Measurements from ENCODE around the gene TMEM233. TPM values are rescaled to one million over a fixed set of nuclear protein-coding genes. Genes with fewer than 3 reads are reported as not detected.

Gene TMEM233
- total and polyA plus RNA-seq, 2 of the 8 experiments (the other 6 are each of a cell fraction or from before 2014, with no cell fraction given), result 0.09 TPM

DNA sequence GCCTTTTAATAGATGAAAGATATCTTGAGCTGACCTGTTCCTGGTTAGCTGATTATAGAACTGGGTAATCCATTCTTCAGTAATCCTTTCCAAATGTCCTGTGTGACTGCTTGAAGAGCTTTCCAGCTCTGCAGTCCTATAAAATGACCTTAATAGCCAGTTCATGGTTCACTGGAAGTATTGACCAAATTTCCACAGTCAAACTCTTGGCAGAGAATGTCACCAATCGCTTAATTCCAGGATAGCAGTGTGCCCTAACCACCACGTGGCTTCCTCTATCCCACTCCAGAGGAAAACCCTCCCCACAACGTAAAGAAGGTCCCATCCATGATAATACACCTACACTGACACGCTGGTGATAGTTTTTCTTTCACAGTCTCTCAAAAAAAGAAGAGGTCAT is 91.8 kb downstream of the TMEM233 start:
- H3K9ac ChIP-seq (replicated peaks in 1 of 4; ENCODE audit: extremely low read depth in 1 of 4, low read depth in 3 of 4, low read length in 3 of 4), result no peak overlapping the region
- ChIA-PET POLR2A (ENCODE audit: partially characterized antibody) (interaction anchor here (0.6 to 1.5 kb wide), 2 partner anchors 9 to 101 kb away, joined by 3 to 6 read pairs; no protein-coding TSS in a partner anchor), CTCF (ENCODE audit: partially characterized antibody) (interaction anchor here (0.6 kb wide), 1 partner anchor 155 kb away, joined by 3 read pairs; no protein-coding TSS in a partner anchor)
- no peak overlapping the region for H2BK5ac ChIP-seq (ENCODE audit: low read depth, low read length)
- H3K4me3 ChIP-seq (ENCODE audit: extremely low read depth in 1 of 4, insufficient read depth in 2 of 4, low read depth in 3 of 4, low read length in 4 of 4), result no peak overlapping the region
- no peak overlapping the region for H3K18ac ChIP-seq (ENCODE audit: extremely low read depth, low read length)
- no peak overlapping the region for H4K5ac ChIP-seq (ENCODE audit: insufficient read length, low read depth, low read length)
- H3K36me3 ChIP-seq (ENCODE audit: control insufficient read depth in 2 of 4, insufficient read depth in 4 of 4, low read length in 3 of 4), result peaks cover 6 to 34% (median 20%) of the 10 kb centered on the region in 4 experiments
- no peak overlapping the region for H3K56ac ChIP-seq (replicated peaks; ENCODE audit: insufficient read length, low read depth, low read length)
- H2AFZ ChIP-seq (ENCODE audit: low read length), result no peak overlapping the region
- no peak overlapping the region for H3K4ac ChIP-seq (replicated peaks; ENCODE audit: insufficient read length, low read depth, low read length)
- no peaks in the 10 kb centered on the region; a peak in 1 of 4 replicates for H3K9me3 ChIP-seq (ENCODE audit: insufficient read depth in 2 of 2, low read depth in 1 of 2, low read length in 1 of 2)
- H2BK20ac ChIP-seq (ENCODE audit: low read length), result no peak overlapping the region
- no peak overlapping the region for H2BK120ac ChIP-seq (replicated peaks; ENCODE audit: low read depth, low read length)
- H2AK5ac ChIP-seq (ENCODE audit: low read depth, low read length), result no peak overlapping the region
- H4K20me1 ChIP-seq (replicated peaks in 1 of 2; ENCODE audit: control insufficient read depth in 1 of 2, insufficient read depth in 2 of 2, low read length in 2 of 2), result peaks cover 0 to 2% of the 10 kb centered on the region in 2 experiments
- no peak for FAIRE-seq
- WGBS, 2 experiments (ENCODE audit: extremely low coverage in 1 of 2, insufficient coverage in 1 of 2, insufficient read length in 1 of 2, insufficient replicate concordance in 2 of 2, low coverage in 1 of 2, low lambda C conversion rate in 2 of 2, missing lambda C conversion rate in 1 of 2), result 95% methylated on average over 4 of the region's 4 CpGs; no CpG with 5 or more reads in 1 of the 2 experiments
- no peaks in the 10 kb centered on the region for H3K4me1 ChIP-seq (replicated peaks in 1 of 4; ENCODE audit: control insufficient read depth in 3 of 4, insufficient read depth in 4 of 4, low read length in 3 of 4)
- no peak overlapping the region for H3K4me2 ChIP-seq (ENCODE audit: insufficient read depth in 1 of 2, low read depth in 2 of 2, low read length in 2 of 2)
- H3K27ac ChIP-seq (ENCODE audit: low read depth, low read length), result no peak overlapping the region
- H4K8ac ChIP-seq (ENCODE audit: extremely low read depth, insufficient read depth, low read length), result no peak overlapping the region
- H3K79me1 ChIP-seq (ENCODE audit: low read depth, low read length), result no peaks in the 10 kb centered on the region; the same call in 1 of the 2 replicates
- no peak for TF ChIP-seq RNF2 (IDR thresholded peaks at IDR 0.05; ENCODE audit: borderline replicate concordance, low read depth, low read length, missing control alignments, poor library complexity, severe bottlenecking)
- TF ChIP-seq TBP (IDR thresholded peaks at IDR 0.05; ENCODE audit: low read depth, low read length), result no peak
- no peak for TF ChIP-seq NRF1 (IDR thresholded peaks at IDR 0.05; ENCODE audit: low read depth, low read length)
- TF ChIP-seq ATF3 (IDR thresholded peaks at IDR 0.05; ENCODE audit: insufficient read depth, low read depth, low read length), result no peak
- no peak for TF ChIP-seq SAP30 (IDR thresholded peaks at IDR 0.05; ENCODE audit: insufficient read depth, insufficient replicate concordance, low read length)
- TF ChIP-seq KDM4A (IDR thresholded peaks at IDR 0.05; ENCODE audit: low read depth, low read length, severe bottlenecking), result no peak
- TF ChIP-seq HDAC6 (IDR thresholded peaks at IDR 0.05; ENCODE audit: low read depth, low read length), result no peak
- TF ChIP-seq RFX5 (IDR thresholded peaks at IDR 0.05; ENCODE audit: borderline replicate concordance, low read depth, low read length), result no peak
- TF ChIP-seq E2F6 (IDR thresholded peaks at IDR 0.05), result no peak
- TF ChIP-seq JUN (IDR thresholded peaks at IDR 0.05; ENCODE audit: low read depth, low read length), result no peak
- no peak for TF ChIP-seq HDAC2 (IDR thresholded peaks at IDR 0.05; ENCODE audit: borderline replicate concordance in 1 of 2, low read depth in 2 of 2, low read length in 2 of 2)
- no peak for TF ChIP-seq SIRT6 (IDR thresholded peaks at IDR 0.05; ENCODE audit: low read length)
- H3K14ac ChIP-seq (ENCODE audit: insufficient read length), result no peak overlapping the region
- no peaks in the 10 kb centered on the region for H3K79me2 ChIP-seq (ENCODE audit: control insufficient read depth in 1 of 2, insufficient read depth in 2 of 2, low read length in 2 of 2)
- no peak overlapping the region for H4K91ac ChIP-seq (replicated peaks; ENCODE audit: insufficient read length, low read length)
- H2BK12ac ChIP-seq (ENCODE audit: low read depth, low read length), result no peak overlapping the region
- no peak overlapping the region for H2BK15ac ChIP-seq (ENCODE audit: low read length)
- no peaks in the 10 kb centered on the region for H3K27me3 ChIP-seq (replicated peaks in 1 of 4; ENCODE audit: control insufficient read depth in 3 of 4, extremely low read depth in 1 of 4, insufficient read depth in 3 of 4, low read length in 3 of 4)
- DNase-seq (ENCODE audit: low read depth in 1 of 2, low spot score in 2 of 2), result no peak
- H3K23ac ChIP-seq (ENCODE audit: insufficient read length), result no peak overlapping the region
- H3K23me2 ChIP-seq (ENCODE audit: low read depth, low read length), result no peaks in the 10 kb centered on the region
